GM18868 (cell line): ENCODE results near the gene WDR64.

Experiments
- ATAC-seq: cut with Tn5 transposase; IDR thresholded peaks from one replicate; pipeline ENCODE4 v1.9.1; 2021; ENCODE audit warnings: mild to moderate bottlenecking, moderate library complexity; ENCODE audit not compliant: unreplicated experiment

Gene WDR64

GRCh38 chr1:241652012-241652411 lies at the start of gene WDR64:
Gene WDR64 (plus strand): TSS chr1:241652281. CDS start chr1:241652485, 204 bp downstream.
- no peak for ATAC-seq

GRCh38 chr1:241603731-241604245 lies 48.3 kb upstream of the WDR64 start:
- no peak for ATAC-seq

GRCh38 chr1:241605146-241605805 lies 46.8 kb upstream of the WDR64 start:
- ATAC-seq: no peak

GRCh38 chr1:241606544-241606943 lies 45.5 kb upstream of the WDR64 start:
- no peak for ATAC-seq

- ATAC-seq: no peak
Observed at GRCh38 chr1:241607497-241607896, 44.6 kb upstream of the WDR64 start.

- ATAC-seq: peak; percentile 52
Observed at GRCh38 chr1:241608379-241609033, 43.6 kb upstream of the WDR64 start.

DNA sequence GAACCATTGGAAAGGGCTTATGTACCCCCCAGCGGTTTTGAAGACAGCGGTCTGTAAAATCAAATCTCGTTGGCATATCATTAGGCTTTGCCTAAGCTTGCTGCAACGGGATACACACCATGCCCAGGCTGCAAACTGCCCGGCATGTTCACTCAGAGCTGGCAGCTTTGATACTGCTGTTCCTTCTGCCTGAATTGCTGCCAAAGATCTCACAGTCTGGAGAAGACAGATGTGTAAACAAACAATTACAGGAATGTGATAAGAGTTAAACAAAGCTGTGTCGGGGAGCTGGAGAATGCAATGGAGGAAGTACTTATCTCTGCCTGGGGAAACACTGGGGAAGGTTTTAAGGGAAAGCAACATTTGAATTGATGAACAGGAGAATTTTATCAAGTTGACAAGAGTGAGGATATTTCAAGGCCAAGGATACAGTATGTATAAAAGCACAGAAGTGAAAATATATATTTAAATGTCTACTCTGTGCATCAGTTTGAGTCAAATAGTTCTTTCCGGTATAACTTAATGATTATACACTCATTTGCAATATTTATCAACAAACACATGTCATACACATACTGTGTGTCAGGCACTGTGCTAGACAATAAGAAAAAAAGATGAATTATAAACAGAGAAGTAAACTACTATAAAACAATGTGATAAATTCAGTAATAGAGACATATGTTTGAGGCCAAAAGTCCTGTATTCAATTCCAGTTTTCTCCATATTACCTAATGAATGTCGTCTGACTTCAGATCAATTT lies 41.8 kb upstream of the WDR64 start:
- no peak for ATAC-seq

- ATAC-seq: peak; percentile 82
Observed at GRCh38 chr1:241611063-241611462, 41.0 kb upstream of the WDR64 start.

GRCh38 chr1:241611736-241612135 lies 40.3 kb upstream of the WDR64 start:
- ATAC-seq: no peak

DNA sequence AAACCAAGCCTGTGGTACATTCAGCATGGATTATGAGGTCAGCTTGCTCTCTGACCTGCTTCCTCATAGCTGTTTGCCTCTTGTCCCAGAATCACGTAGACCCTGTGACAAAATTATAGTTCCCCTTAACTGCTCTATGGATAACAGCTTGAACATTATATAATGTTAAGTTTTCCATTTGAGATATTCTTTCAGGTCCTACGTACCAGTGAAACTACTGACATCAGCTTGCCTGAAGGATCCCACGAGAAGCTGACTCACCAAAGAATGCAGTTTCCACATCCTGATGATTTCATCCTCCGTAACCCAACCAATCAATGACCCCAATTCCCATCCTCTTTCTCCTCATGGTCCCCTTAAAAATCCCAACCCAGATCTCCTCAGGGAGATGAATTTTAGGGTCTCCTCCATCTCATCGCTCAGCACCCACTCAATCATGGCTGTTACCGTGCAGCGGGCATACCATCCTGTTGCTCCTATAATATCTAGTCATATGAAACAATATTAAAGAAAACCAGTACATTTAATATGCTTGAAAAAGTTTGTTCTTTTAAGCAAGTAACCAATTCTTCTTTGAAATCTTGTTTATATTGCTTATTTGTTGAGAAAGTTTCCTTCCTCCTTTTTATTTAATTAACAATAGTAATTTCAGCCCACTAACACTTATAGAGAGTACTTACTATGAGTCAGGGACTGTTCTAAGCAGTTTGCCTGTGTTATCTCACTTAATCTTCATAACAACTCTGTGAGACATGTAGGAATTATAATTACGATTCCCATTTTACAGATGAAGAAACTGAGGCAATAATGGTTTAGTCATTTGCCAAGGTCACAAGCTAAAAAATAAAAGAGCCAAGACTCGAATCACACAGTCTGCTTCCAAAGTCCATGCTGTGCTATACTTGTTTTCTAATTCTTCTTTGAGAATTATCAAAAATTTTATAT lies 39.3 kb upstream of the WDR64 start:
- no peak for ATAC-seq

DNA sequence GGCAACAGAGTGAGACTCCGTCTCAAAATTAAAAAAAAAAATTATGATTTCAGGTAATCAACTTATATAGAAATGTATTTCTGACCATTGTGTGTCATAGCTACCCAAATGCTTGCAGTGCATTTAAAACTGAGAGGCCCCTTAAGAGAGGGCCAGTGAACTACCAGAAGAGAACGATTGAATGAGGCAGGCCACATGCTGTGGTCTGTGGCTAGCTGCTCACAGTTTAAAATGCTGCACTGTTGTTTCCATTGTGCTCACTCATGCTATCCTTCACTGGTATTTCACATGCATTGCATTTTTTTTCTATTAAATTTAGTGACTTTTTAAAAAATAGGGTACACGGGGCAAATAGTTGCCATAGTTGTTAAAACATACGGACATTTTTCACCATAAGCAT lies 37.9 kb upstream of the WDR64 start:
- ATAC-seq: no peak

DNA sequence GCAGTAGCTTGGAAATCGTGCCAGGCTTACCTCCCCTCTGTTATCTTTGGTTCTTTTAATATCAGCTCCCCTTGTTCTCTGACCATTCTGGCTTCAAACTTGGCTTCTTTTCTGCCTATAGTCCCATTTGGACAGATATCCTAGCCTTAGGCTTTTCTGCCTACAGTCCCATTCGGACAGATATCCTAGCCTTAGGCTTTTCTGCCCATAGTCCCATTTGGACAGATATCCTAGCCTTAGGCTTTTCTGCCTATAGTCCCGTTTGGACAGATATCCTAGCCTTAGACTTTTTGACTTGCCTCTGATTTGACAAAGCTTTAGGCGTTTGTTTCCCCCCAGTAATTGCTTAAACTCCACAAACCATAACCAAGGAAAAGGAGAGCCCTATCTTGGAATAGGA lies 37.5 kb upstream of the WDR64 start:
- no peak for ATAC-seq

DNA sequence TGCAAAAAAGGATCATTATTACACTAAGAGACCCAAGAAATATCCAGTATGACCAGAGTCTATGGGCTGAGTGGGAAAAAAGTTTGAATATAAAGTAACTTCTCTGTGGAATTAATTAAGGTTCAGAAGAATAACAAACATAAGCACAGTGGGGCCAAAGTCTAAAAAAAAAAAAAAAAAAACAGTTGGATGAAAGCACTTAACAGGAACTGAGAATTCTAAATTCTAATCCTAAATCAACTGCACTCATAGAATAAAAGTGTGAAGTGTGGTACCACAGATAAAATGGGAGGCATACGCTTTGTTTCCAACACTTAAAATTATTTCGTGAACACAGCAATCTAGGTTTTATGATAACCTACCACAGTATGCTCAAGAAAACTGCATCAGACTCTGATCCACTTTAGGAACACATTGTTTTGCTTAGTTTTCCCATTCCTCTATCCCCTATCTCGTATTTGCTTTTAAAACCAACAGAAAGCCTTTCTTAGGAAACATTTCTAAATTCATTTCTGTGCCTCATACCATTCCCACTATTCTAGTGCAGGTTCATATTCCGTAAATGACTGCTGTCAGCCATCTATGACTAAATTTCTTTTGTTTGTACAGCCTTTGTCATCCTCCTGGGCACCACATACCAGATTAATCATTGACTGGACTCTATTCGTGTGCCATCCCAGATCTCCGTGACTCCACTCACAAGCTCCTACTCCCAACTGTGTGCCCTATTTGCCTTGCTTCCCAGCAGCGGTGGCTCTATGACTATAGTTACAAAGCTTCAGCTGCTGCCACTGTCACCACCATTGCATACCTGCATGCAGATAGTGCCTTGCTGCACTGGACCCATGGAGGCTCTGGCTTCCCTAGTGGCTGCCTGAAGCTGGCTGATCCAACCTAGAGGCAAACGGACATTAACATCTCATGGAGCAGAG lies 36.8 kb upstream of the WDR64 start:
- no peak for ATAC-seq

GRCh38 chr1:241617426-241617825 lies 34.7 kb upstream of the WDR64 start:
- ATAC-seq: no peak

- no peak for ATAC-seq
Observed at GRCh38 chr1:241622669-241623068, 29.4 kb upstream of the WDR64 start.

GRCh38 chr1:241624935-241625334 lies 27.1 kb upstream of the WDR64 start:
- ATAC-seq: no peak

GRCh38 chr1:241627453-241628259 lies 24.4 kb upstream of the WDR64 start:
- peak; percentile 81 for ATAC-seq

GRCh38 chr1:241630005-241630404 lies 22.1 kb upstream of the WDR64 start:
- no peak for ATAC-seq

DNA sequence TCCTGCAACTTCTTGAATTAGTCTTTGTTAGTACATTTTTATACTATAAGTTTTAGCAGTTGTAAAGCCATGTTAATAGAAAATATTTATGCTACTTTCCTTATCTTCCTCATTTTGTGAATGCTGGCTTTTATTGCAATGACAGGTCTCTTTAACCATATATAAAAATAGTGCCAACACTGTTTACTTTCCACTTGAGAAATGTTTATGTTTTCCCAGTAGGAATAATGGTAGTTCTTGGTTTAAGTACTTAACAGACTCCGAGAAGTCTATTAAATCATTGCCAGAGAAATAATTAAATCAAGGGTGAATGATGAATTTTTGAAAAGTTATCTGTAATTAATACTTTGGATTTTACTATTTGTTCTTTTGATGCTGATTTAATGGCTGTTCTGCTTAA lies 21.6 kb upstream of the WDR64 start:
- ATAC-seq: no peak
